Tibial artery (tissue), 4 donors: ENCODE results near the gene FFAR2.

Source experiments
- DNase-seq, 2 donors: peaks; one replicate each; pipeline ENCODE4 v3.0.0-alpha.2; 2019
- H3K27ac ChIP-seq, 2 donors: fragments of 200-600 bp; sonication (generic) in 1 of 2; 1 replicate in 1 of 2; 2 replicates in 1 of 2; pipeline ENCODE4 v1.5.1; 2018 to 2019; ENCODE audit warnings: mild to moderate bottlenecking in 1 of 2
- H3K27me3 ChIP-seq, 2 donors: fragments of 200-600 bp; sonication (generic) in 1 of 2; one replicate each; pipeline versions ENCODE4 v1.5.1 to v1.6.0; 2016 to 2019
- H3K36me3 ChIP-seq, 3 donors: fragments of 200-600 bp; sonication (generic) in 2 of 3; one replicate each; pipeline ENCODE4 v1.5.1; 2016 to 2019; ENCODE audit warnings: mild to moderate bottlenecking in 2 of 3
- H3K4me1 ChIP-seq, 4 donors: fragments of 200-600 bp; sonication (generic) in 2 of 4; 1 replicate in 3 of 4; 2 replicates in 1 of 4; pipeline ENCODE4 v1.5.1; 2016 to 2019
- H3K4me3 ChIP-seq, 2 donors: fragments of 200-600 bp; sonication (generic) in 1 of 2; 1 replicate in 1 of 2; 2 replicates in 1 of 2; pipeline ENCODE4 v1.5.1; 2018 to 2019; ENCODE audit warnings: mild to moderate bottlenecking in 2 of 2
- H3K9me3 ChIP-seq, 3 donors: fragments of 200-600 bp; sonication (generic) in 1 of 3; one replicate each; pipeline ENCODE4 v1.5.1; 2016 to 2019
- intact Hi-C: fragments of 100-400 bp; cut with DNase I; formaldehyde crosslinking; loops from one replicate; pipeline ENCODE4 v1.15.0; 2023; ENCODE audit warnings: low total_unique reads
- TF ChIP-seq, protein P1 (sequence below), 2 experiments: fragments of 200-600 bp in 1 of 2; fragments of 450-650 bp in 1 of 2; IDR thresholded peaks; one replicate each; pipeline ENCODE4 v1.5.1; 2017 to 2019; ENCODE audit warnings: antibody characterized with exemption in 2 of 2, mild to moderate bottlenecking in 1 of 2, moderate library complexity in 1 of 2

Gene FFAR2

DNA sequence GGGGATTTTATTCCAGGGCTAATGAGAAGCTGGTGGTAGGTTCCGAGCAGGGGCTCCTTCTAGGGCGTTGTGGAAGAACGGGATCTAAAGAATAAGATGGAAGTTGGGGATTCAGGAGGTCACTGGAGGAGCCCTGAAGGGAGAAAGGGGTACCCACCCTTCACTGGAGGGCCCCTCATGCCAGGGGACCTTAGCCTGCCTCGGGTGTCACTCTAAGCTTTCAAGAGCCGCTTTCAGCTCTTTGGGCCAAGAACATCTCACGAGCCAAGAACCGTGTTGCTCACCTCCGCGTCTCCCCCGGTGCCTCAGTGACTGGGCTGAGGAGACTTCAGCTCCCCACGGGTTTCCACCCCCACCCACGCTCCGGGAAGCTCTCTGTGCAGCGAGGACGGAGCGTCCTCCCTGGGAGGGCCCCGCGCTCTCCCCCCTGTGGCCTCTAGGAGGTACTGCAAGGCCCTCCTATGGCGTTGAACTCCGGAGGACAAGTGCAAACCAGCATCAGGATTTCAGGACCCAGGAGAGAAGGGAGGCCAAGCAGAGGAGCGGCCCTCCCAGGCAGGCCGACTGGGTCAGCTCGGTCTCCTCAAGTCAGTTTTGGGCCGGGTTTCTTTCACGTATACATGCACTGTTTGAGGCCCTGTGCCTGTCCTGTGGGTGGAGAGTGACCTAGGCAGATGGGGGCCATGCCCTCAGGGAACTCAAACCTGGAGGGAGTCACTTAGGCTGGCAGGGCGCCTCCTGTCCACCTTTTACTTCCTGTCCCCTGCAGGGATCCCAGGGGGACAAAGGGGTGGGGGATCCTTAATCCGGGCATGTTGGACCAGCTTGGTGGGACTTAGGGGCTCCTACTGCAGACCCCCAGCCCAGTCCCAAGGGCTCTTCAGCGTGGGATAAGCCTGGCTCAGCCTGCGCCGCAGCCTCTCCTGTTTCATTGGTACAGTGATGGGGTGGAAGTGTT lies 47.3 kb downstream of the FFAR2 start:
- TF ChIP-seq, protein P1, sequence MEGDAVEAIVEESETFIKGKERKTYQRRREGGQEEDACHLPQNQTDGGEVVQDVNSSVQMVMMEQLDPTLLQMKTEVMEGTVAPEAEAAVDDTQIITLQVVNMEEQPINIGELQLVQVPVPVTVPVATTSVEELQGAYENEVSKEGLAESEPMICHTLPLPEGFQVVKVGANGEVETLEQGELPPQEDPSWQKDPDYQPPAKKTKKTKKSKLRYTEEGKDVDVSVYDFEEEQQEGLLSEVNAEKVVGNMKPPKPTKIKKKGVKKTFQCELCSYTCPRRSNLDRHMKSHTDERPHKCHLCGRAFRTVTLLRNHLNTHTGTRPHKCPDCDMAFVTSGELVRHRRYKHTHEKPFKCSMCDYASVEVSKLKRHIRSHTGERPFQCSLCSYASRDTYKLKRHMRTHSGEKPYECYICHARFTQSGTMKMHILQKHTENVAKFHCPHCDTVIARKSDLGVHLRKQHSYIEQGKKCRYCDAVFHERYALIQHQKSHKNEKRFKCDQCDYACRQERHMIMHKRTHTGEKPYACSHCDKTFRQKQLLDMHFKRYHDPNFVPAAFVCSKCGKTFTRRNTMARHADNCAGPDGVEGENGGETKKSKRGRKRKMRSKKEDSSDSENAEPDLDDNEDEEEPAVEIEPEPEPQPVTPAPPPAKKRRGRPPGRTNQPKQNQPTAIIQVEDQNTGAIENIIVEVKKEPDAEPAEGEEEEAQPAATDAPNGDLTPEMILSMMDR (IDR thresholded peaks at IDR 0.05) = peak; percentile 86 to 99
- no peak overlapping the region for H3K4me3 ChIP-seq

DNA sequence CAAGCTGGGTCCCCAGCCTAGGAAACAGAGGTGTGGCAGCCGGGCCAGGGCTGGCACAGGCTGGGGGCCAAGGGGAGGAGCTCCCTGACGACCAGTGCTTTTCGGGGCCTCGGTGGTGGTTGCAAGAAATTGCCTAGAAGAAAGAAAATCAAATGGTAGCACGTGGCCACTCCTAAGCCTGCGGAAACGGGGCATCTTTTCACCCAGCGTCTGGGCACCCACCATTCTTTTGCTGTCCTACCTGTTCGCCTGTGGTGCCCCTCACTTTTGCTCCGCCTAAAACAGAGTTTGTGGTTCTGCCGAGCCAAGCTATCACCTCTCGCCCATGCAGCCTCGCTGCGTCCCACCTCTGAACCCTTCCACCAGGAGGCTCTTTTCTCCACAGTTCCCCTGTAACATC lies 49.3 kb downstream of the FFAR2 start:
- H3K27me3 ChIP-seq = peaks cover 0 to 20% of the 10 kb centered on the region in 2 donors
- H3K4me3 ChIP-seq = no peak overlapping the region
- DNase-seq = no peak
- peaks cover 0 to 9% (median 4%) of the 10 kb centered on the region in 4 donors for H3K4me1 ChIP-seq
- intact Hi-C loops = no loop called here
- H3K9me3 ChIP-seq = no peaks in the 10 kb centered on the region
- H3K27ac ChIP-seq = no peak overlapping the region
- TF ChIP-seq, protein P1 (IDR thresholded peaks at IDR 0.05) = no peak
- peaks cover 0 to 50% (median 0%) of the 10 kb centered on the region in 3 donors for H3K36me3 ChIP-seq

More for the DNA sequence above, 47.3 kb downstream of the FFAR2 start:
- Histone ChIP-seq H3K4me1 (peaks cover 0 to 9% (median 4%) of the 10 kb centered on the region in 4 donors), H3K27ac (no peak overlapping the region), H3K9me3 (no peaks in the 10 kb centered on the region), H3K36me3 (peaks cover 0 to 32% (median 0%) of the 10 kb centered on the region in 3 donors), H3K27me3 (peaks cover 0 to 28% of the 10 kb centered on the region in 2 donors)
- intact Hi-C loops = no loop called here
- DNase-seq = peak in 1 of 2 donors; percentile 35

DNA sequence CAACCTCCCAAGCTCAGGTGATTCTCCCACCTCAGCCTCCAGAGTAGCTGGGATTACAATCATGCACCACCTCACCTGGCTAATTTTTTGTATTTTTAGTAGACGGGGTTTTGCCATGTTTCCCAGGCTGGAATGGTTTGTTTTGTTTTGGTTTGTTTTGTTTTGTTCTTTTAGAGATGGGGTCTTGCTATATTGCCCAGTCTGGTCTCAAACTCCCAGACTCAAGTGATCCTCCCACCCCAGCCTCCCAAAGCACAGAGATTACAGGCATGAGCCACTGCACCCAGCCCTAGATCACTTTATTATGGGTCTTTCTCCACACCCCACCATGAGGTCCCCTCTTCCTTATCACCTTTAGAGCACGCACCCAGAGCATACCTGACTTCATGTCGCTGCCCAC lies 50.2 kb downstream of the FFAR2 start:
- no peak for DNase-seq
- Histone ChIP-seq H3K4me3 (no peak overlapping the region), H3K27ac (no peak overlapping the region), H3K27me3 (peaks cover 0 to 15% of the 10 kb centered on the region in 2 donors), H3K4me1 (peaks cover 0 to 9% (median 4%) of the 10 kb centered on the region in 4 donors), H3K36me3 (peaks cover 0 to 55% (median 0%) of the 10 kb centered on the region in 3 donors), H3K9me3 (no peaks in the 10 kb centered on the region)
- intact Hi-C loops = no loop called here
- TF ChIP-seq, protein P1 (IDR thresholded peaks at IDR 0.05) = no peak

DNA sequence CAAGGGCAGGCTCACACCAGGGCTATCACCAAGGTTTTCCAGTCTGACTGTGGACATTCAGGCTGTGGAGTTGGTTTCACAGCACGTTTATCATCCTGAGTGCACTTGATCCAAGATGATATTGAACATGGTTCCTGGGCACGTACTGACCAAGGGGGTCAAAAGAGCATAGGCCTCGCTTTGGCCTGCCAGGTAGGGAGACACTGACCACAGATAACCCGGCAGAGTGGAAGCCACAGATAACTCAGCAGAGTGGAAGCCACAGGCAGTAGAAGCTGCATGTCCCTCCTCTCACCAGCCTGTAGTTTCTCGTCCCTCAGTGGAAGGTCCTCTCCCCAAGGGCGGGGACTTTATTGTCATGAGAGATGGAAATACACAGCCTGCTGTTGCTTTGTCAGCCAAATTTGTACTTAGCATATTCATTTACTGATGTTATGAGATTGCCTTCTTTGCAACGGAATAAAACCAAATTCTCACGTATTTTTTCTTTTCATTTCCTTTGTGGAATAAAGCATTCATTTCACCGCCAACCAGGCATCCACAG lies 51.0 kb downstream of the FFAR2 start:
- no peak for DNase-seq
- Histone ChIP-seq H3K27me3 (peaks cover 0 to 10% of the 10 kb centered on the region in 2 donors), H3K9me3 (no peaks in the 10 kb centered on the region), H3K27ac (no peak overlapping the region), H3K4me3 (no peak overlapping the region), H3K4me1 (peaks cover 0 to 9% (median 4%) of the 10 kb centered on the region in 4 donors), H3K36me3 (peaks cover 0 to 55% (median 0%) of the 10 kb centered on the region in 3 donors)
- intact Hi-C loops = no loop called here
- TF ChIP-seq, protein P1 (IDR thresholded peaks at IDR 0.05) = no peak

DNA sequence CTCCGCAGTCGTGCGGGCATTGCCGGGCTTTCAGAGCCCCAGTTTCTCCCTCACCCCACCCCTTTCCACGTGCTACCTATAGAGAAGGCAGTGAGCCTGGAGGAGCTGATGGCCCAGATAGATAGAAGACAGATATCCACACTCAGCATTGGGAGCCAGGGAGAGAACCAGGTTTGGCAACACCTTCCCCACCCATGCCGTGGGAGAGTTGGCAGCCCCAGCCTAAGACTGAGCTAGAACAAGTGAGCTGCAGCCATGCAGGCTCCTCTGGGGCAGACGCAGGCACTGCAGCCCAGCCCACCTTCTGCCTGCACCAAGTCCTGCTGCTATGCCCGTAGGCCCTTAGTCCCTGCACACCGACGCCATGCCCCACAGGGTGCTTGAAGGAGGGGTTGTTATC lies 52.6 kb downstream of the FFAR2 start:
- intact Hi-C loops = no loop called here
- peaks cover 0 to 2% (median 0%) of the 10 kb centered on the region in 4 donors for H3K4me1 ChIP-seq

More for the DNA sequence above, 52.6 kb downstream of the FFAR2 start:
- Histone ChIP-seq H3K4me3 (no peak overlapping the region), H3K9me3 (no peaks in the 10 kb centered on the region), H3K27me3 (peaks cover 0 to 3% of the 10 kb centered on the region in 2 donors), H3K27ac (no peak overlapping the region), H3K36me3 (peaks cover 0 to 61% (median 0%) of the 10 kb centered on the region in 3 donors)
- TF ChIP-seq, protein P1 (IDR thresholded peaks at IDR 0.05) = no peak
- DNase-seq = no peak
